Endothelial cell of umbilical vein (primary cell): Measurements from ENCODE around the gene ROPN1B. TPM values are rescaled to one million over a fixed set of nuclear protein-coding genes. Genes with fewer than 3 reads are reported as not detected.

Experiments
- BruUV-seq: library from RNA; stranded (reverse); fragments of 400-500 nt; replicated peaks from 2 replicates; lab custom pipeline; 2021; lab: Mats Ljungman, UMichigan
- CTCF ChIA-PET: fragments of 300-600, 350-600 bp; sonication (Branson Sonifier 250); formaldehyde crosslinking; loops from one replicate; lab custom pipeline; 2021; ENCODE audit warnings: antibody characterized with exemption, inconsistent platforms; lab: Charles Lee
- POLR2A ChIA-PET: fragments of 300-600, 350-600 bp; sonication (Branson Sonifier 250); formaldehyde crosslinking; loops from one replicate; lab custom pipeline; 2021; ENCODE audit warnings: antibody characterized with exemption, inconsistent platforms; lab: Charles Lee
- DNase-seq: peaks from one replicate; pipeline ENCODE4 v3.0.0-alpha.2; 2011; ENCODE audit warnings: low read depth, low spot score
- FAIRE-seq: peaks from 2 replicates; lab custom pipeline; 2011; peaks lifted over from hg19 to GRCh38; lab: Jason Lieb, UNC
- H2AFZ ChIP-seq: 2 replicates; pipeline ENCODE4 v1.6.0; 2012; ENCODE audit warnings: low read depth, low read length, control low read depth, inconsistent platforms
- H3K27ac ChIP-seq: 2 replicates; pipeline ENCODE4 v1.5.1; 2011; ENCODE audit warnings: low read depth, mild to moderate bottlenecking, control low read depth, low read length, moderate library complexity; ENCODE audit not compliant: insufficient read depth
- H3K27me3 ChIP-seq, 2 experiments: 2 replicates each; pipeline versions ENCODE4 v1.6.0 to v1.6.1; 2011; ENCODE audit warnings: low read length in 2 of 2, mixed read lengths in 1 of 2; ENCODE audit not compliant: control insufficient read depth in 2 of 2, insufficient read depth in 2 of 2
- H3K36me3 ChIP-seq, 2 experiments: 2 replicates in 1 of 2; 3 replicates in 1 of 2; pipeline ENCODE4 v1.5.1; 2011; ENCODE audit warnings: low read length in 2 of 2, mild to moderate bottlenecking in 1 of 2, moderate library complexity in 1 of 2; ENCODE audit not compliant: control insufficient read depth in 2 of 2, insufficient read depth in 2 of 2; ENCODE audit errors: extremely low read depth in 1 of 2
- H3K4me1 ChIP-seq: 3 replicates; pipeline ENCODE4 v1.5.1; 2011; ENCODE audit warnings: mild to moderate bottlenecking, low read length; ENCODE audit not compliant: control insufficient read depth, insufficient read depth; ENCODE audit errors: extremely low read depth
- H3K4me2 ChIP-seq: 2 replicates; pipeline ENCODE4 v1.6.1; 2011; ENCODE audit warnings: low read length, control low read depth, mixed read lengths; ENCODE audit not compliant: insufficient read depth
- H3K4me3 ChIP-seq, 3 experiments: fragments of 200-600 bp in 1 of 3; sonication (generic), shearing (Covaris generic) in 1 of 3; replicated peaks in 1 of 3; 2 replicates each; pipeline ENCODE4 v1.5.1; 2011 to 2016; ENCODE audit warnings: control low read depth in 3 of 3, low read length in 3 of 3, mild to moderate bottlenecking in 2 of 3, inconsistent platforms in 1 of 3, low read depth in 1 of 3, moderate library complexity in 1 of 3; ENCODE audit not compliant: insufficient read depth in 1 of 3
- H3K79me2 ChIP-seq: 2 replicates; pipeline ENCODE4 v1.6.0; 2012; ENCODE audit warnings: low read length, inconsistent platforms; ENCODE audit not compliant: control insufficient read depth, insufficient read depth
- H3K9ac ChIP-seq: replicated peaks from 2 replicates; pipeline ENCODE3; 2011; ENCODE audit warnings: low read length, control low read depth; ENCODE audit not compliant: insufficient read depth; ENCODE audit errors: extremely low read depth
- H3K9me1 ChIP-seq: replicated peaks from 3 replicates; pipeline ENCODE4 v1.6.0; 2011; ENCODE audit warnings: mild to moderate bottlenecking, low read length; ENCODE audit not compliant: control insufficient read depth, insufficient read depth; ENCODE audit errors: extremely low read depth
- H3K9me3 ChIP-seq: replicated peaks from 2 replicates; pipeline ENCODE4 v1.5.1; 2012; ENCODE audit warnings: low read length, inconsistent platforms; ENCODE audit not compliant: control insufficient read depth, insufficient read depth
- H4K20me1 ChIP-seq: replicated peaks from 2 replicates; pipeline ENCODE3; 2011; ENCODE audit warnings: mild to moderate bottlenecking, low read length; ENCODE audit not compliant: control insufficient read depth, insufficient read depth; ENCODE audit errors: extremely low read depth
- CTCF ChIP-seq, 2 donors: IDR thresholded peaks; 1 replicate in 1 of 2; 2 replicates in 1 of 2; pipeline ENCODE4 v1.5.1; 2011; ENCODE audit warnings: low read length in 2 of 2, mild to moderate bottlenecking in 2 of 2, moderate library complexity in 2 of 2, control low read depth in 1 of 2, inconsistent platforms in 1 of 2, low read depth in 1 of 2; ENCODE audit not compliant: insufficient read depth in 1 of 2; ENCODE audit errors: extremely low read depth in 1 of 2
- EZH2 ChIP-seq: IDR thresholded peaks from 2 replicates; pipeline ENCODE4 v1.6.1; 2012; ENCODE audit warnings: borderline replicate concordance, low read depth, mild to moderate bottlenecking, moderate library complexity, low read length, inconsistent platforms; ENCODE audit not compliant: severe bottlenecking
- FOS ChIP-seq: IDR thresholded peaks from 2 replicates; pipeline ENCODE4 v1.6.1; 2011; ENCODE audit warnings: mild to moderate bottlenecking, low read length, moderate library complexity, borderline replicate concordance; ENCODE audit not compliant: insufficient read depth
- GATA2 ChIP-seq: IDR thresholded peaks from 2 replicates; pipeline ENCODE4 v1.7.0; 2011; ENCODE audit warnings: low read depth, mild to moderate bottlenecking, moderate library complexity, mixed read lengths, low read length; ENCODE audit not compliant: insufficient read length, insufficient read depth
- JUN ChIP-seq: IDR thresholded peaks from 2 replicates; pipeline ENCODE4 v1.6.1; 2011; ENCODE audit warnings: borderline replicate concordance, low read depth; ENCODE audit not compliant: insufficient read length, insufficient read depth
- MAX ChIP-seq: IDR thresholded peaks from 2 replicates; pipeline ENCODE4 v1.6.1; 2011; ENCODE audit not compliant: insufficient read depth, insufficient read length
- MYC ChIP-seq: IDR thresholded peaks from one replicate; pipeline ENCODE4 v1.6.1; 2011; ENCODE audit warnings: mild to moderate bottlenecking, low read depth, low read length
- POLR2A ChIP-seq: IDR thresholded peaks from 2 replicates; pipeline ENCODE4 v1.6.1; 2012; ENCODE audit warnings: low read depth, mild to moderate bottlenecking, control low read depth, low read length
- POLR2AphosphoS5 ChIP-seq: IDR thresholded peaks from 2 replicates; pipeline ENCODE4 v1.6.1; 2012; ENCODE audit warnings: low read depth, mild to moderate bottlenecking, control low read depth, low read length, moderate library complexity; ENCODE audit not compliant: insufficient read depth
- dilution Hi-C: fragments of 300-500 bp; cut with MboI; formaldehyde crosslinking; loops from one replicate; pipeline ENCODE4 v1.15.0; 2019; ENCODE audit warnings: low sequenced_read_pairs; ENCODE audit not compliant: extremely low pct_ligation_motif_present
- intact Hi-C: fragments of 100-400 bp; cut with micrococcal nuclease; formaldehyde crosslinking; loops from one replicate; pipeline ENCODE4 v1.10.0; 2022
- polyA plus RNA-seq, 4 experiments: library from polyadenylated mRNA; depleted of rRNA in 3 of 4; stranded (reverse) in 3 of 4; unstranded in 1 of 4; fragments of >200 nt; gene quantifications; 2 replicates each; pipeline versions ENCODE4 v1.2.1 to v1.2.3, GENCODE V29; 2011 to 2012; ENCODE audit warnings: missing spikeins in 1 of 4
- total RNA-seq: library from RNA; stranded (reverse); gene quantifications from 2 replicates; pipeline ENCODE4 v1.2.3, GENCODE V29; 2021

Gene ROPN1B
- total and polyA plus RNA-seq, 2 donors (not counting 3 experiments of a cell fraction or from before 2014, with no cell fraction given): not detected

DNA sequence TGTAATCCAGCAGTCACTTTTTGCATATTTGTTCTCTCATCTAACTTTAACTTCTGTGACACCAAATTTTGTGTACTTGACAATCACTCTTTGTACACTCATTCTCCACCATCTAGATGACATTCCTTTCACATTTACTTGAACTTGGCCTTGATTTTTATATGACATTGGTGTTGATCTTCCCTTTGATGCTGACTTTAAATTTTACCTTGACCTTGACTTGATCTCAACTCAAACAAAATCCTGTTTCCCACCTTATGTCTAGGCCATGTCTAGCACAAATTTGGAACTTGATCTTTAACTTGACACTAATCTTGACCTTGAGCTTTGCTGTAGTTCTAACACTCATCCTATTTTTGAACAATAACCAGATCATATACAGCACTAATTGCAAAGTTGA is 33.2 kb downstream of the ROPN1B start:
- Histone ChIP-seq H3K79me2 (no peaks in the 10 kb centered on the region), H3K9ac (no peak overlapping the region), H3K4me2 (no peak overlapping the region), H3K4me3 (no peak overlapping the region), H3K36me3 (peaks cover 0 to 8% of the 10 kb centered on the region in 2 experiments), H3K4me1 (no peaks in the 10 kb centered on the region), H3K9me1 (no peaks in the 10 kb centered on the region), H3K9me3 (no peaks in the 10 kb centered on the region), H4K20me1 (no peaks in the 10 kb centered on the region), H3K27ac (no peak overlapping the region), H3K27me3 (no peaks in the 10 kb centered on the region), H2AFZ (no peak overlapping the region)
- ChIA-PET POLR2A (no interaction called here), CTCF (no interaction called here)
- dilution Hi-C loops: no loop called here
- FAIRE-seq (no peak), DNase-seq (no peak)
- intact Hi-C loops: no loop called here
- no peak for TF ChIP-seq POLR2AphosphoS5
- no peak for TF ChIP-seq CTCF (IDR thresholded peaks at IDR 0.05; ENCODE audit: extremely low read depth in 1 of 2, insufficient read depth in 1 of 2, low read depth in 1 of 2, low read length in 2 of 2)
- TF ChIP-seq MYC: no peak
- no peak for TF ChIP-seq GATA2
- TF ChIP-seq POLR2A: no peak
- TF ChIP-seq FOS: no peak
- no peak for TF ChIP-seq EZH2
- no peak for TF ChIP-seq JUN
- TF ChIP-seq MAX: no peak
- no TSS peak for BruUV-seq
